ENCODE measurements around the gene ASIC2.

DNA sequence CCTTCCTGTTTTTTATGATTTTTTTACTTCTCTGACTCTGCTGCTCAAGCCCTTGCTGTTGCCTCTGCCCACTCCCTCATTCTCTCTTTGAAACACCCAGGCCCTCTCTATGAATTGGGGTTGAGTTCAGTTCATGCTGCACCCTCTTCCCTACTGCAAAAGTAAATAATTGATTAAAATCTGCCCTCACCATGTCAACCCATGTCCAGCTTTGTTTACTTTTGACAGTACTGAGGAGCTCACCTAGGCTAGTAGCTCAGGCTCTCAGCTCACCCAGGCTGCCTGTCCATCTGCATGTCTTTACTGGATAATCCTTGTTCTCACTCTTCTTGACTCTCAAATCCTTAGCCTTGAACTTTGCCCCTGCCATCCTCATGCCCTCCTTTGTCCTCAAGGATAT lies 206.2 kb downstream of the ASIC2 start:
- TF ChIP-seq EZH2 (IDR thresholded peaks at IDR 0.05; ENCODE audit: borderline replicate concordance, insufficient read depth, low read depth, low read length, poor library complexity, severe bottlenecking), result no peak
- TF ChIP-seq, protein P1, sequence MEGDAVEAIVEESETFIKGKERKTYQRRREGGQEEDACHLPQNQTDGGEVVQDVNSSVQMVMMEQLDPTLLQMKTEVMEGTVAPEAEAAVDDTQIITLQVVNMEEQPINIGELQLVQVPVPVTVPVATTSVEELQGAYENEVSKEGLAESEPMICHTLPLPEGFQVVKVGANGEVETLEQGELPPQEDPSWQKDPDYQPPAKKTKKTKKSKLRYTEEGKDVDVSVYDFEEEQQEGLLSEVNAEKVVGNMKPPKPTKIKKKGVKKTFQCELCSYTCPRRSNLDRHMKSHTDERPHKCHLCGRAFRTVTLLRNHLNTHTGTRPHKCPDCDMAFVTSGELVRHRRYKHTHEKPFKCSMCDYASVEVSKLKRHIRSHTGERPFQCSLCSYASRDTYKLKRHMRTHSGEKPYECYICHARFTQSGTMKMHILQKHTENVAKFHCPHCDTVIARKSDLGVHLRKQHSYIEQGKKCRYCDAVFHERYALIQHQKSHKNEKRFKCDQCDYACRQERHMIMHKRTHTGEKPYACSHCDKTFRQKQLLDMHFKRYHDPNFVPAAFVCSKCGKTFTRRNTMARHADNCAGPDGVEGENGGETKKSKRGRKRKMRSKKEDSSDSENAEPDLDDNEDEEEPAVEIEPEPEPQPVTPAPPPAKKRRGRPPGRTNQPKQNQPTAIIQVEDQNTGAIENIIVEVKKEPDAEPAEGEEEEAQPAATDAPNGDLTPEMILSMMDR (IDR thresholded peaks at IDR 0.05), result no peak
